TTC549 (cell line): ENCODE measurements around the gene GZF1.

Source experiments
- FAIRE-seq: peaks from 2 replicates; lab custom pipeline; 2012; peaks lifted over from hg19 to GRCh38; lab: Jason Lieb, UNC

The GZF1 gene

GRCh38 chr20:23370274-23370673 is 8.3 kb downstream of the GZF1 start:
- no peak for FAIRE-seq

GRCh38 chr20:23370873-23371272 is 8.9 kb downstream of the GZF1 start:
- FAIRE-seq, result no peak

- FAIRE-seq, result no peak
These were observed 9.5 kb downstream of the GZF1 start for GRCh38 chr20:23371496-23371895.

- FAIRE-seq, result no peak
These were observed 12.5 kb downstream of the GZF1 start for GRCh38 chr20:23374441-23374840.

- no peak for FAIRE-seq
These were observed 13.8 kb downstream of the GZF1 start for GRCh38 chr20:23375827-23376226.

GRCh38 chr20:23379772-23380171 is 17.8 kb downstream of the GZF1 start:
- no peak for FAIRE-seq

- no peak for FAIRE-seq
These were observed 19.9 kb downstream of the GZF1 start for GRCh38 chr20:23381876-23382275.

GRCh38 chr20:23386304-23387117 is 24.5 kb downstream of the GZF1 start:
- no peak for FAIRE-seq

- FAIRE-seq, result no peak
These were observed 25.1 kb downstream of the GZF1 start for GRCh38 chr20:23387118-23387443.

- FAIRE-seq, result no peak
These were observed 28.3 kb downstream of the GZF1 start for GRCh38 chr20:23390091-23390774.

GRCh38 chr20:23391707-23392310 is 29.8 kb downstream of the GZF1 start:
- no peak for FAIRE-seq

- no peak for FAIRE-seq
These were observed 32.2 kb downstream of the GZF1 start for GRCh38 chr20:23393996-23394775.

GRCh38 chr20:23396950-23397627 is 35.1 kb downstream of the GZF1 start:
- FAIRE-seq, result no peak

GRCh38 chr20:23397961-23398360 is 36.0 kb downstream of the GZF1 start:
- no peak for FAIRE-seq

GRCh38 chr20:23399568-23400241 is 37.7 kb downstream of the GZF1 start:
- FAIRE-seq, result no peak

GRCh38 chr20:23401051-23401450 is 39.1 kb downstream of the GZF1 start:
- FAIRE-seq, result no peak

- no peak for FAIRE-seq
These were observed 41.8 kb downstream of the GZF1 start for GRCh38 chr20:23403751-23404150.

- no peak for FAIRE-seq
These were observed 42.2 kb downstream of the GZF1 start for GRCh38 chr20:23404196-23404595.

- FAIRE-seq, result no peak
These were observed 44.9 kb downstream of the GZF1 start for GRCh38 chr20:23406880-23407279.

GRCh38 chr20:23407781-23408464 is 45.9 kb downstream of the GZF1 start:
- no peak for FAIRE-seq

- no peak for FAIRE-seq
These were observed 47.0 kb downstream of the GZF1 start for GRCh38 chr20:23408957-23409356.
